Frontal cortex (tissue), 4 donors: ENCODE data around the gene KDM2B. TPM values are rescaled to one million over a fixed set of nuclear protein-coding genes. Genes with fewer than 3 reads are reported as not detected.

Source experiments
- DNase-seq, 2 donors: peaks; one replicate each; pipeline ENCODE4 v3.0.0; 2012; ENCODE audit warnings: low spot score in 2 of 2
- FAIRE-seq: peaks from 2 replicates; lab custom pipeline; 2012; peaks lifted over from hg19 to GRCh38; lab: Jason Lieb, UNC
- total RNA-seq: library from RNA; depleted of rRNA; stranded (reverse); fragments of >200 nt; gene quantifications from one replicate; pipeline ENCODE4 v1.2.3, GENCODE V29; 2014
- donor health status: control.
- donor health status: control.
- donor health status: control.

KDM2B gene
- total RNA-seq, 1 donor from 2014 or later = 99.5 TPM

DNA sequence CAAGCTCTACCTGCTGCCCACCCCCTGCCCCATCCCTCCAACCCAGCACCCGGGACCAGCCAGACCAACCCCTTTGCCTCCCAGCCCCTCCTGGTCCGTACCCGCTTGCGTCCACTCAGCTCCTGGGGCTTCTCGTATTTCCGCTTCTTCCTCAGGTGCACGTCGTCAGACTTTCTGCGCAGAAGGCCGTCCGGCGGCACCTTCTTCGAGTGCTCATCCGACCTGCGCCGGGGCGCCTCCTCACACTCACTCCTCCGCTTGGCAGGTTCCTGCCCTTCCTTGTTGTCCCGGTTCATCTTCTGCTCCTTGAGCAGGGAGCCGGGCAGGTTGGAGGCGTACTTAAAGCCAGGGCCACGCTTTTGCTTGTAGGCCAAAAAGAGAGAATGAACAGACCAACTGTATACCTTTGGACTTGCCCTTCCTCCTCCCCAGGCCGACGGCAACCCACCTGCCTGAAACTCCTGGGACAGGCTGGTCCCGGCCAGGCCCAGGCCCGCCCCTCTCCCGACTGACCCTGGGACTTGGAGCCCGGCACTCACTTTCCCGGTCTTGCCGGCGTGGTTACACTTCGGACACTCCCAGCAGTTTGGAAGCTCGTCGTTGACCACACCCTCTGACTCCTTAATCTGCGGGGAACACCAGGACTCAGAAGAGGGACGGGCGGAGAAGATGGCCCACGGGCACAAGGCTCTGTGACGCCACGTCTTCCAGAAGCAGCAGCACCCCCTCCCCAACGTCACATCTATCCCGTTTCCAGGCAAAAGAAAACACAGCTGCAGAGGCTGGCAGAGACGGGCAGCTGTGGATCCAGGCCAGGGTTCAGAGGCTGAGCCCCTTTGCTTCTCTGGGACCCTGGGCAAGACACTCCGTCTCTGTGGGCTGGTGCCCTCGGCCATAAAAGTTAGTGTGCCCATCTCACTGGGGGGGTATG is 136.6 kb downstream of the KDM2B start:
- DNase-seq = no peak
- no peak for FAIRE-seq

GRCh38 chr12:121443193-121443870 is 137.5 kb downstream of the KDM2B start:
- no peak for FAIRE-seq
- DNase-seq = peak; percentile 88 to 96

- DNase-seq = no peak
- FAIRE-seq = no peak
Measured at GRCh38 chr12:121442028-121442948, 138.5 kb downstream of the KDM2B start.

DNA sequence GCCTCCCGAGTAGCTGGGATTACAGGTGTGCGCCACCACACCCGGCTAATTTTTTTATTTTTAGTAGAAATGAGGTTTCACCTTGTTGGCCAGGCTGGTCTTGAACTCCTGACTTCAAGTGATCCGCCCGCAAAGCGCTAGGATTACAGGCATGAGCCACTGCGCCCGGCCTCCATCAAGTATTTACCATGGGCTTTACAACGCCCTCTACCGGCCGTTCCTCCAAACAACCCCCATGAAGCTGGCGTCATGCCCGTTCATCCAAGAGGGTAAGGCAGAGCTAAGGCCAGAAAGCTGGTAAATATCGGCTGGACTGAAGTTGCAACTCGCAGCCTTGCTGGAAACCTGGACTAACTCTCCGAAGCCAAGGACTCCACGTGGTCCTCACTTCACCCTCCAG is 139.3 kb downstream of the KDM2B start:
- DNase-seq (no peak), FAIRE-seq (no peak)

GRCh38 chr12:121440768-121441167 is 140.1 kb downstream of the KDM2B start:
- DNase-seq (no peak), FAIRE-seq (no peak)

DNA sequence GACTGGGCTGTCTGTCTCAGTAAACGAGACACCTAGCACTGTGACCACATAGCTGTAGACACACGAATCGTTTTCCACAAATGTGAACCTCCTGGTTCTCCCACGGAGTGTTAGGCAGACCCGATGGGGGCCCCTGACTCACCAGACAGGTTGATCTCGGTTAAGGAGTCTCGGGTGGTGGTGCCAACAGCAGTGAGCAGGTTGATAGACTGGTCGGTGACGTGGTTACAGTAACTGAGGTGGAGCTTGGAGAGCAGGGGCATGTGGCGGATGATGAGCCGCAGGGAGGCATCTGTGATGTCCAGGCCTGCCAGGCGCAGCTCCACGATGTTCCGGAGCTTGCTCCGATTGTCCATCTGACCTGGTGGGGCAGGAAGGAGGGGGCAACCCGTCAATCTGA is 141.1 kb downstream of the KDM2B start:
- no peak for DNase-seq

DNA sequence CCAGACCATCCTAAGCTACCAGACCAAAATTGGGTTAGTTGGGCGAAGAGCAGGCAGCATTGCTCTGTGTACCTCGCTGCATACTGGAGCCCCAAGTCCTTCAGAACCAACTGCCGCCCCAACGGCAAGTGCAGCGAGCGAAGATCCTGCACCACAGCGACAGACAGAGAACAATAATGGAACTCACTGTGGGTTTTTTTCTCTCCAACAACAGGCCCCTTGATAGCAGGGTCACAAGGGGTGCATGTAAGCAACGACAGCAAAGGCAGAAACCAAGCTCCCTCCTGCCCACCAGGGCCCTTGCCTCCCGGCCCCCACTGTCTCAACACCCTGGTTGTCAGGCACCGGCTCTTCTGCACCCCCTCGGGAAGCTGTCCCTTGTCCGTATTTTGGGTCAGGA is 141.9 kb downstream of the KDM2B start:
- DNase-seq = no peak

More for the DNA sequence above, 141.1 kb downstream of the KDM2B start:
- FAIRE-seq = no peak

DNA sequence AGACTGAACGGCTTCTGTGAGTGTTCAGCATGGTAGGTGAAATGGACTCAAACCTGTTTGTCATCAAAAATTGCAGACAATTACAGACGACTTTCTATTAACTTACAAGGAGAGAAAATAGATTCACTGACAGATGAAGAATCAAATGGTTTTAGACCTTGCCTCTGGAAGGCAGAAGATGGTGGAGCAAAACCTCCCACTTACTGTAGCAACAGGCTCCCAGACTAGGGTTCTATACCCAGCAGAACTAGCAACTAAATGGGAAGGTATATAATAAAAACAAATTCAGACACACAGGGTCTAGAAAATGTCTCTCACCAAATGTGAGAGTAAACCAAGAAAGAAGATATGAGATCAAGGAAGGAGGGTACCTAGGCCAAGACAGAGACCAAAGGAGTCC is 144.1 kb downstream of the KDM2B start:
- DNase-seq = no peak
- no peak for FAIRE-seq

More for the DNA sequence above, 141.9 kb downstream of the KDM2B start:
- FAIRE-seq = no peak

- DNase-seq = no peak
- FAIRE-seq = no peak
Measured at GRCh38 chr12:121432740-121433480, 147.9 kb downstream of the KDM2B start.

GRCh38 chr12:121430833-121431415 is 149.9 kb downstream of the KDM2B start:
- DNase-seq (no peak), FAIRE-seq (no peak)

- no peak for DNase-seq
- FAIRE-seq = no peak
Measured at GRCh38 chr12:121428883-121429282, 151.9 kb downstream of the KDM2B start.

- DNase-seq = no peak
- no peak for FAIRE-seq
Measured at GRCh38 chr12:121427556-121428050, 153.2 kb downstream of the KDM2B start.

DNA sequence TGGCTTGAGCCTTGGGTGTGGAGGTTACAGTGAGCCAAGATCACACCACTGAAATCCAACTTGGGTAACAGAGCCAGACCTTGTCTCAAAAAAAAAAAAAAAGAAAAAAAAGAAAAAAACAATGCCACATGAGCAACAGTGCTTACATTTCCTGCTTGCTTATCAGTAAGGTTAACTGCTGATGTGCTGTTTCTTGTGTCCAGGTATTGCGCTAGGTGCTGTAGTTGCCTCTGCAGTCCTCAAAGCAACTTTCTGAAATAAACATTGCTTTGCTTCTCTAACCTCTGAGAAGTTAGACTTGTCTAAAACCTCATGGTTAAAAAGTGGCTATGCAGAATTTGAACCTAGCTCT is 156.2 kb downstream of the KDM2B start:
- FAIRE-seq = no peak

GRCh38 chr12:121423682-121424623 is 156.9 kb downstream of the KDM2B start:
- DNase-seq = no peak
- no peak for FAIRE-seq

More for the DNA sequence above, 156.2 kb downstream of the KDM2B start:
- no peak for DNase-seq

- DNase-seq (no peak), FAIRE-seq (no peak)
Measured at GRCh38 chr12:121423253-121423652, 157.6 kb downstream of the KDM2B start.

GRCh38 chr12:121420109-121420508 is 160.7 kb downstream of the KDM2B start:
- no peak for FAIRE-seq

GRCh38 chr12:121417847-121418246 is 163.0 kb downstream of the KDM2B start:
- no peak for DNase-seq
- no peak for FAIRE-seq

More at GRCh38 chr12:121420109-121420508, 160.7 kb downstream of the KDM2B start:
- DNase-seq = no peak

GRCh38 chr12:121413917-121414316 is 166.9 kb downstream of the KDM2B start:
- FAIRE-seq (no peak), DNase-seq (no peak)
